Gastroesophageal sphincter (tissue), 4 donors: Measurements from ENCODE around the gene RUNX3. TPM values are rescaled to one million over a fixed set of nuclear protein-coding genes. Genes with fewer than 3 reads are reported as not detected.

Experiments
- ATAC-seq: fragments of 150-250 bp; one replicate; pipeline ENCODE4 v1.9.1; 2016; ENCODE audit warnings: mild to moderate bottlenecking, moderate library complexity
- H3K27ac ChIP-seq, 4 donors: fragments of 200-600 bp; sonication (generic) in 3 of 4; 1 replicate in 3 of 4; 2 replicates in 1 of 4; pipeline ENCODE4 v1.5.1; 2016 to 2019
- H3K27me3 ChIP-seq: fragments of 200-600 bp; sonication (generic); one replicate; pipeline ENCODE4 v1.5.1; 2019
- H3K36me3 ChIP-seq, 2 donors: fragments of 200-600 bp; sonication (generic); one replicate each; pipeline ENCODE4 v1.5.1; 2019; ENCODE audit warnings: control low read depth in 1 of 2
- H3K4me1 ChIP-seq, 3 donors: fragments of 200-600 bp; sonication (generic); 1 replicate in 2 of 3; 2 replicates in 1 of 3; pipeline ENCODE4 v1.5.1; 2016 to 2019; ENCODE audit warnings: control low read depth in 2 of 3
- H3K4me3 ChIP-seq, 2 donors: fragments of 200-600 bp; sonication (generic); one replicate each; pipeline ENCODE4 v1.5.1; 2019; ENCODE audit warnings: mild to moderate bottlenecking in 1 of 2, moderate library complexity in 1 of 2
- H3K9me3 ChIP-seq, 3 donors: fragments of 200-600 bp; sonication (generic); one replicate each; pipeline ENCODE4 v1.5.1; 2017 to 2019; ENCODE audit warnings: control low read depth in 2 of 3
- CTCF ChIP-seq, 4 experiments: fragments of 200-600 bp in 2 of 4; fragments of 450-650 bp in 2 of 4; sonication (generic) in 1 of 4; IDR thresholded peaks; one replicate each; pipeline ENCODE4 v1.5.1; 2017 to 2019; ENCODE audit warnings: antibody characterized with exemption in 4 of 4, mild to moderate bottlenecking in 2 of 4, moderate library complexity in 2 of 4
- EP300 ChIP-seq: sonication (generic); formaldehyde crosslinking; IDR thresholded peaks from one replicate; pipeline ENCODE4 v1.6.1; 2017; ENCODE audit warnings: antibody characterized with exemption, mild to moderate bottlenecking
- POLR2A ChIP-seq, 2 donors: fragments of 450-650 bp; IDR thresholded peaks; one replicate each; pipeline ENCODE4 v1.6.1; 2017; ENCODE audit warnings: antibody characterized with exemption in 2 of 2, mild to moderate bottlenecking in 2 of 2, moderate library complexity in 1 of 2
- POLR2AphosphoS5 ChIP-seq: sonication (generic); formaldehyde crosslinking; IDR thresholded peaks from one replicate; pipeline ENCODE4 v1.6.1; 2017; ENCODE audit warnings: antibody characterized with exemption
- WGBS, 2 donors: methylation state at CpG; one replicate each; pipeline ENCODE4 v1.1.5; 2018; ENCODE audit warnings: low coverage in 1 of 2; 5-methylcytosine and 5-hydroxymethylcytosine counted together
- total RNA-seq, 4 donors: library from RNA; depleted of rRNA; stranded (reverse); fragments of >200 nt; gene quantifications; one replicate each; pipeline ENCODE4 v1.1.0, GENCODE V29; 2016

Gene RUNX3
- total RNA-seq, 4 donors from 2014 or later, result 0.62 to 2.0 (median 1.3) TPM

DNA sequence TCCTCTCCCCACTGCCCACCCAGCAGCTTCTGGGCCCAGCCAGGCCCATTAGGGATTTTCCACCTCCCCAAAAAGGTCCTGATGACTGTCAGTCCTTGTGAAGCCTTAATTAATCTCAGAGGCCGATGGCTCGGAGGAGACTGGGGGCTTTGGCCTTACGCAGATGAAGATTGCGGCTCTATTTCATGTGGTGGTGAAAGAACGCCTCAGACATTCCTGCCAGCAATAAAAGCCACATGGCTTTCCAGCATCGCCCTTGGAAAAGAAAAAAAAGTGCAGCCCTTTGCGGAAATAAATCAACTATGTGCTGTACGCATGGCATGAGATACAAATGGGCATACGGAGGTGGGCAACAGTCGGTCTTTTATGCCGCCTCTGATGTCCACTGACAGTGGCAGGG is 6.6 kb upstream of the RUNX3 start:
- Histone ChIP-seq H3K4me1 (peaks cover 0 to 11% (median 5%) of the 10 kb centered on the region in 3 donors), H3K27ac (no peak overlapping the region), H3K9me3 (peaks cover 0 to 8% (median 0%) of the 10 kb centered on the region in 3 donors), H3K27me3 (peaks cover 45% of the 10 kb centered on the region), H3K4me3 (no peak overlapping the region), H3K36me3 (no peaks in the 10 kb centered on the region)
- TF ChIP-seq POLR2A (IDR thresholded peaks at IDR 0.05) (no peak), EP300 (no peak), CTCF (IDR thresholded peaks at IDR 0.05) (no peak), POLR2AphosphoS5 (no peak)
- no peak for ATAC-seq
- 80 to 84% methylated on average over 1 to 9 of the region's 11 CpGs for WGBS, 2 donors

DNA sequence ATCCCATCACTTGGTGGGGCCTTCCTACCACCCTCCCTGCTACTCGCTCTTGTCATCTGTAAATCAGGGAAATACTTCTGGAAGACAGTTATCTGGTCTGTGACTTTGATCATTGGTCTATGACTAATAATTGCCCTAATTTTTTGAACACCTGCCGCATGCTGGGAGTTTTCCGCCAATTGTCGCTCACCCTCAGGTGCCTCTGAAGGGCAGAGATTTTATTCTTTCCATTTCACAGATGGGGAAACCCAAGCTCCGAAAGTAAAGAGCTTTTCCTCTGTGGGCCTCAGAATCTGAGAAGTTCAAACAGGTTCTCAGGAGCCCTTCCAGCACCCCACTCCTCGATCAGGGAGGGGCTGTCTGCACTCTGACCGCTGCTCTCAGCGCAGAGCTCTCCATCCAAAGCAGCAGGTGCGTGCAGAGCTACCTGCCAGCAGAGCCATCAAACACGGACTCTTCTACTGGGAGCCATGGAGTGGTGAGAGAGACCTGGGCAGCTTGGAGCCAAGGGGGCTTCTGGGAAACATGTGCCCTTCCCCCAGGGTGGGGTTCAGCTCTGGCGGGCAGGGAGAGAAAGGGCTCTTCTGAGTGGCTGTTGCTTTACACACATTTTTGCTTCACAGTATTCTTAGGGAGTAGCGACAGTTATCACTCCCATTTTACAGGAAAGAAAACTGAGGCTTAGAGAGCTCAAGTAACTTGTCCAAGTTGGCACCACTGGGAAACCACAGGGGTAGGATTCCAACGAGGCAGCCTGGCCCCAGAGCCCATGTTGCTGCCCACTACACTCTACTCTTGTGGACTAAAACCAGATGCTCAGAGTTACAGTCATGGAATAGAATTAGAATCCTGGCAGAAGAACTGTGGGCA is 5.8 kb upstream of the RUNX3 start:
- no peaks in the 10 kb centered on the region for H3K36me3 ChIP-seq
- no peak overlapping the region for H3K4me3 ChIP-seq
- H3K27me3 ChIP-seq, result peaks cover 53% of the 10 kb centered on the region
- 81 to 100% methylated on average over 4 to 5 of the region's 13 CpGs for WGBS, 2 donors
- H3K27ac ChIP-seq, result no peak overlapping the region
- H3K4me1 ChIP-seq, result peaks cover 0 to 20% (median 11%) of the 10 kb centered on the region in 3 donors
- peaks cover 0 to 8% (median 0%) of the 10 kb centered on the region in 3 donors for H3K9me3 ChIP-seq
- TF ChIP-seq POLR2A (IDR thresholded peaks at IDR 0.05) (no peak), CTCF (IDR thresholded peaks at IDR 0.05) (no peak), EP300 (no peak), POLR2AphosphoS5 (no peak)
- no peak for ATAC-seq

GRCh38 chr1:24935196-24935526 is 5.1 kb upstream of the RUNX3 start:
- no CpG with 5 or more reads among the region's 11 CpGs for WGBS, 2 donors
- H3K27me3 ChIP-seq, result peaks cover 60% of the 10 kb centered on the region
- TF ChIP-seq POLR2AphosphoS5 (no peak), POLR2A (IDR thresholded peaks at IDR 0.05) (no peak), EP300 (no peak), CTCF (IDR thresholded peaks at IDR 0.05) (no peak)

GRCh38 chr1:24934310-24935195 is 4.5 kb upstream of the RUNX3 start:
- no peak overlapping the region for H3K4me3 ChIP-seq
- no peak for TF ChIP-seq EP300
- TF ChIP-seq POLR2AphosphoS5, result no peak
- no peak for TF ChIP-seq POLR2A (IDR thresholded peaks at IDR 0.05)
- TF ChIP-seq CTCF (IDR thresholded peaks at IDR 0.05), result no peak
- H3K27ac ChIP-seq, result no peak overlapping the region
- H3K4me1 ChIP-seq, result peaks cover 0 to 31% (median 18%) of the 10 kb centered on the region in 3 donors
- no peak for ATAC-seq
- H3K9me3 ChIP-seq, result peaks cover 0 to 8% (median 0%) of the 10 kb centered on the region in 3 donors
- H3K27me3 ChIP-seq, result peaks cover 66% of the 10 kb centered on the region
- no peaks in the 10 kb centered on the region for H3K36me3 ChIP-seq
- 31 to 58% methylated on average over 6 to 10 of the region's 16 CpGs for WGBS, 2 donors

More at GRCh38 chr1:24935196-24935526, 5.1 kb upstream of the RUNX3 start:
- no peak overlapping the region for H3K4me3 ChIP-seq
- H3K27ac ChIP-seq, result no peak overlapping the region
- ATAC-seq, result no peak
- H3K4me1 ChIP-seq, result peaks cover 0 to 27% (median 16%) of the 10 kb centered on the region in 3 donors
- peaks cover 0 to 8% (median 0%) of the 10 kb centered on the region in 3 donors for H3K9me3 ChIP-seq
- H3K36me3 ChIP-seq, result no peaks in the 10 kb centered on the region
